Activated B cell treated with CpG ODN at 0.5 μM for 24 hours (primary cell): ENCODE data around the gene MORN4. TPM values are rescaled to one million over a fixed set of nuclear protein-coding genes. Genes with fewer than 3 reads are reported as not detected.
A peak's percentile ranks its signal among the peaks of the same experiment; 100 is the strongest.
"Not testable (repeated sequence)": the region's sequence is repeated elsewhere in the genome, so short reads cannot be mapped to it uniquely, and the experiment has no call there.

Experiments
- ATAC-seq: fragments of 200-7000 bp; cut with Tn5 transposase; one replicate; pipeline ENCODE4 v1.10.0; 2021; ENCODE audit warnings: low read depth, mild to moderate bottlenecking, moderate library complexity
- CTCF ChIA-PET: fragments of 350-600 bp; sonication (Branson Sonifier 250); formaldehyde crosslinking; loops from one replicate; lab custom pipeline; 2021; ENCODE audit warnings: antibody characterized with exemption; lab: Charles Lee
- POLR2A ChIA-PET: fragments of 350-600 bp; sonication (Branson Sonifier 250); formaldehyde crosslinking; loops from one replicate; lab custom pipeline; 2021; ENCODE audit warnings: antibody characterized with exemption; lab: Charles Lee
- DNase-seq: peaks from one replicate; pipeline ENCODE4 v3.0.0; 2022
- H3K27ac Mint-ChIP-seq: one replicate; pipeline ENCODE4 v1.8.0; 2020; ENCODE audit warnings: mixed read lengths
- H3K27me3 Mint-ChIP-seq: one replicate; pipeline ENCODE4 v1.8.0; 2021; ENCODE audit warnings: mixed read lengths
- H3K36me3 Mint-ChIP-seq: one replicate; pipeline ENCODE4 v1.8.0; 2021; ENCODE audit warnings: low read depth, mixed read lengths
- H3K4me1 Mint-ChIP-seq: one replicate; pipeline ENCODE4 v1.8.0; 2021; ENCODE audit warnings: mixed read lengths
- H3K4me3 Mint-ChIP-seq: one replicate; pipeline ENCODE4 v1.8.0; 2020; ENCODE audit warnings: mild to moderate bottlenecking, mixed read lengths
- H3K9me3 Mint-ChIP-seq: one replicate; pipeline ENCODE4 v1.8.0; 2020; ENCODE audit warnings: mixed read lengths
- CTCF ChIP-seq: fragments of 200-600 bp; IDR thresholded peaks from one replicate; pipeline ENCODE4 v1.8.0; 2022; ENCODE audit warnings: antibody characterized with exemption, mild to moderate bottlenecking
- intact Hi-C: fragments of 100-400 bp; cut with micrococcal nuclease; formaldehyde crosslinking; loops from one replicate; pipeline ENCODE4 v1.15.1; 2024
- total RNA-seq: library from RNA; stranded (reverse); gene quantifications from 2 replicates; pipeline ENCODE4 v1.2.3, GENCODE V29; 2022

MORN4 gene
- total RNA-seq, 1 donor from 2014 or later = 2.9 TPM

- DNase-seq = peak; percentile 33
- POLR2A ChIA-PET = interaction anchor here (0.6 to 2.4 kb wide), 7 partner anchors 8 to 493 kb away, joined by 3 to 18 read pairs (median 7); partner anchors contain the start of genes AVPI1, R3HCC1L and ZFYVE27
These were observed 7.8 kb upstream of the MORN4 start for GRCh38 chr10:97640868-97641811.

GRCh38 chr10:97640174-97640867, 7.0 kb upstream of the MORN4 start, which contains the start of gene PI4K2A:
PI4K2A (plus strand) TSS chr10:97640671; CDS start chr10:97640743, 72 bp downstream.
- H3K36me3 Mint-ChIP-seq = peaks cover 27% of the 10 kb centered on the region
- H3K27me3 Mint-ChIP-seq = no peaks in the 10 kb centered on the region
- peak; percentile 96 for ATAC-seq
- H3K4me3 Mint-ChIP-seq = peak within 1 kb of the TSS; percentile 97
- intact Hi-C loops = loop anchor here (1.0 to 10.0 kb wide), 6 partner anchors 9 to 806 kb away; partner anchors contain the start of genes AVPI1, HPS1, MMS19 and PGAM1
- TF ChIP-seq CTCF = no peak
- peak; percentile 92 for DNase-seq
- no peaks in the 10 kb centered on the region for H3K9me3 Mint-ChIP-seq
- CTCF ChIA-PET = no interaction called here
- H3K4me1 Mint-ChIP-seq = peaks cover 23% of the 10 kb centered on the region
- H3K27ac Mint-ChIP-seq = peak within 1 kb of the TSS; percentile 90
- POLR2A ChIA-PET = interaction anchor here (0.6 to 2.4 kb wide), 7 partner anchors 8 to 494 kb away, joined by 3 to 18 read pairs (median 7); partner anchors contain the start of genes AVPI1, R3HCC1L and ZFYVE27

More at GRCh38 chr10:97640868-97641811, 7.8 kb upstream of the MORN4 start:
- Mint-ChIP-seq H3K9me3 (no peaks in the 10 kb centered on the region), H3K4me1 (peaks cover 23% of the 10 kb centered on the region), H3K27me3 (no peaks in the 10 kb centered on the region), H3K27ac (peak overlapping the region; percentile 88), H3K4me3 (peak overlapping the region; percentile 97), H3K36me3 (peaks cover 31% of the 10 kb centered on the region)
- CTCF ChIA-PET = no interaction called here
- no peak for TF ChIP-seq CTCF
- intact Hi-C loops = loop anchor here (1.0 to 10.0 kb wide), 6 partner anchors 8 to 806 kb away; partner anchors contain the start of genes AVPI1, HPS1, MMS19 and PGAM1
- ATAC-seq = peak; percentile 15

- POLR2A ChIA-PET = interaction anchor here (0.6 kb wide), 1 partner anchor 244 kb away, joined by 3 read pairs; no protein-coding TSS in a partner anchor
- H3K4me3 Mint-ChIP-seq, DNase-seq, ATAC-seq, H3K27me3 Mint-ChIP-seq, H3K9me3 Mint-ChIP-seq, CTCF ChIA-PET, intact Hi-C loops, H3K27ac Mint-ChIP-seq: not testable (repeated sequence)
- H3K36me3 Mint-ChIP-seq = peaks cover 18% of the 10 kb centered on the region
- peaks cover 23% of the 10 kb centered on the region for H3K4me1 Mint-ChIP-seq
These were observed 5.8 kb upstream of the MORN4 start for GRCh38 chr10:97639090-97639489.

- no peak overlapping the region for H3K27ac Mint-ChIP-seq
- peaks cover 10% of the 10 kb centered on the region for H3K36me3 Mint-ChIP-seq
- no peaks in the 10 kb centered on the region for H3K9me3 Mint-ChIP-seq
- intact Hi-C loops = no loop called here
- TF ChIP-seq CTCF = no peak
- no peak overlapping the region for H3K4me3 Mint-ChIP-seq
- ChIA-PET CTCF (no interaction called here), POLR2A (no interaction called here)
- DNase-seq (no peak), ATAC-seq (no peak)
- no peaks in the 10 kb centered on the region for H3K27me3 Mint-ChIP-seq
- peaks cover 21% of the 10 kb centered on the region for H3K4me1 Mint-ChIP-seq
These were observed 2.3 kb upstream of the MORN4 start for GRCh38 chr10:97635577-97635976.

- POLR2A ChIA-PET = no interaction called here
These were observed 621 bp upstream of the MORN4 start for GRCh38 chr10:97633921-97634320.

More at GRCh38 chr10:97633921-97634320, 621 bp upstream of the MORN4 start:
- H3K4me1 Mint-ChIP-seq = peaks cover 16% of the 10 kb centered on the region
- CTCF ChIA-PET = no interaction called here
- no peak for DNase-seq
- H3K27ac Mint-ChIP-seq = no peak overlapping the region
- no peaks in the 10 kb centered on the region for H3K27me3 Mint-ChIP-seq
- no peak for ATAC-seq
- TF ChIP-seq CTCF = no peak
- peaks cover 5% of the 10 kb centered on the region for H3K36me3 Mint-ChIP-seq
- H3K9me3 Mint-ChIP-seq = no peaks in the 10 kb centered on the region
- intact Hi-C loops = loop anchor here (1.0 to 5.0 kb wide), 6 partner anchors 53 to 813 kb away; partner anchors contain the start of genes AVPI1, EXOSC1, HPS1 and MMS19
- H3K4me3 Mint-ChIP-seq = peak overlapping the region; percentile 100
